Muscle layer of duodenum (tissue), 2 donors: ENCODE results near the gene MAGEB16.

ENCODE experiments used
- H3K27ac ChIP-seq: one replicate; pipeline ENCODE4 v1.7.0; 2013; ENCODE audit warnings: mild to moderate bottlenecking, low read length
- H3K27me3 ChIP-seq: one replicate; pipeline ENCODE4 v1.7.0; 2013; ENCODE audit warnings: low read depth, mild to moderate bottlenecking, control low read depth, low read length
- H3K36me3 ChIP-seq, 2 donors: one replicate each; pipeline ENCODE4 v1.7.0; 2013; ENCODE audit warnings: low read length in 2 of 2, control low read depth in 1 of 2, mild to moderate bottlenecking in 1 of 2; ENCODE audit not compliant: insufficient read depth in 2 of 2, control insufficient read depth in 1 of 2
- H3K4me1 ChIP-seq, 2 donors: one replicate each; pipeline ENCODE4 v1.7.0; 2013; ENCODE audit warnings: low read length in 2 of 2, mild to moderate bottlenecking in 2 of 2, control low read depth in 1 of 2, moderate library complexity in 1 of 2; ENCODE audit not compliant: insufficient read depth in 2 of 2, control insufficient read depth in 1 of 2
- H3K4me3 ChIP-seq, 2 donors: one replicate each; pipeline ENCODE4 v1.7.0; 2013; ENCODE audit warnings: low read length in 2 of 2, low read depth in 1 of 2, mild to moderate bottlenecking in 1 of 2
- H3K9me3 ChIP-seq, 2 donors: one replicate each; pipeline ENCODE4 v1.7.0; 2013; ENCODE audit warnings: low read length in 2 of 2, control low read depth in 1 of 2, mild to moderate bottlenecking in 1 of 2; ENCODE audit not compliant: control insufficient read depth in 1 of 2
- donor health status: healthy.

Gene MAGEB16

GRCh38 chrX:35847736-35848135 is 49.6 kb downstream of the MAGEB16 start:
- Histone ChIP-seq H3K27ac (no peak overlapping the region), H3K9me3 (no peaks in the 10 kb centered on the region), H3K27me3 (no peaks in the 10 kb centered on the region), H3K4me1 (no peaks in the 10 kb centered on the region), H3K4me3 (no peak overlapping the region), H3K36me3 (no peaks in the 10 kb centered on the region)
